ENCODE data around the gene ZDHHC7.

ZDHHC7 gene

GRCh38 chr16:85048921-85049562 is 37.7 kb upstream of the ZDHHC7 start:
- no peak for FAIRE-seq
- DNase-seq (ENCODE audit: insufficient read length, low spot score) = no peak
- no peak for TF ChIP-seq POLR2A (IDR thresholded peaks at IDR 0.05; ENCODE audit: low read depth, low read length)

GRCh38 chr16:85047867-85048455 is 36.6 kb upstream of the ZDHHC7 start:
- no peak for TF ChIP-seq POLR2A (IDR thresholded peaks at IDR 0.05; ENCODE audit: low read depth, low read length)
- FAIRE-seq (no peak), DNase-seq (ENCODE audit: insufficient read length, low spot score) (no peak)

GRCh38 chr16:85046931-85047866 is 35.9 kb upstream of the ZDHHC7 start:
- FAIRE-seq (no peak), DNase-seq (ENCODE audit: insufficient read length, low spot score) (no peak)
- TF ChIP-seq POLR2A (IDR thresholded peaks at IDR 0.05; ENCODE audit: low read depth, low read length) = no peak

GRCh38 chr16:85046472-85046916 is 35.2 kb upstream of the ZDHHC7 start:
- no peak for TF ChIP-seq POLR2A (IDR thresholded peaks at IDR 0.05; ENCODE audit: low read depth, low read length)
- FAIRE-seq (no peak), DNase-seq (ENCODE audit: insufficient read length, low spot score) (no peak)

GRCh38 chr16:85045641-85046471 is 34.5 kb upstream of the ZDHHC7 start:
- FAIRE-seq (no peak), DNase-seq (ENCODE audit: insufficient read length, low spot score) (no peak)
- no peak for TF ChIP-seq POLR2A (IDR thresholded peaks at IDR 0.05; ENCODE audit: low read depth, low read length)

GRCh38 chr16:85045077-85045476 is 33.7 kb upstream of the ZDHHC7 start:
- FAIRE-seq = no peak
- no peak for DNase-seq (ENCODE audit: insufficient read length, low spot score)
- TF ChIP-seq POLR2A (IDR thresholded peaks at IDR 0.05; ENCODE audit: low read depth, low read length) = no peak

- DNase-seq (ENCODE audit: insufficient read length, low spot score) (no peak), FAIRE-seq (no peak)
- TF ChIP-seq POLR2A (IDR thresholded peaks at IDR 0.05; ENCODE audit: low read depth, low read length) = no peak
Measured at GRCh38 chr16:85042606-85043005, 31.3 kb upstream of the ZDHHC7 start.

GRCh38 chr16:85042167-85042526 is 30.8 kb upstream of the ZDHHC7 start:
- no peak for DNase-seq (ENCODE audit: insufficient read length, low spot score)
- no peak for TF ChIP-seq POLR2A (IDR thresholded peaks at IDR 0.05; ENCODE audit: low read depth, low read length)
- FAIRE-seq = no peak

GRCh38 chr16:85041219-85042166 is 30.2 kb upstream of the ZDHHC7 start:
- TF ChIP-seq POLR2A (IDR thresholded peaks at IDR 0.05; ENCODE audit: low read depth, low read length) = no peak
- no peak for FAIRE-seq
- no peak for DNase-seq (ENCODE audit: insufficient read length, low spot score)

- no peak for FAIRE-seq
- DNase-seq (ENCODE audit: insufficient read length, low spot score) = no peak
- TF ChIP-seq POLR2A (IDR thresholded peaks at IDR 0.05; ENCODE audit: low read depth, low read length) = no peak
Measured at GRCh38 chr16:85040685-85041084, 29.4 kb upstream of the ZDHHC7 start.

- no peak for DNase-seq (ENCODE audit: insufficient read length, low spot score)
- FAIRE-seq = no peak
- TF ChIP-seq POLR2A (IDR thresholded peaks at IDR 0.05; ENCODE audit: low read depth, low read length) = no peak
Measured at GRCh38 chr16:85037721-85038120, 26.4 kb upstream of the ZDHHC7 start.

- DNase-seq (ENCODE audit: insufficient read length, low spot score) (no peak), FAIRE-seq (peak; percentile 78)
- no peak for TF ChIP-seq POLR2A (IDR thresholded peaks at IDR 0.05; ENCODE audit: low read depth, low read length)
Measured at GRCh38 chr16:85037050-85037410, 25.7 kb upstream of the ZDHHC7 start.

Data from H54 (cell line).